ENCODE results near the gene TRAK1. TPM values are rescaled to one million over a fixed set of nuclear protein-coding genes. Genes with fewer than 3 reads are reported as not detected.
A peak's percentile ranks its signal among the peaks of the same experiment; 100 is the strongest.

TRAK1 gene
- total and polyA plus RNA-seq, 10 donors: 15.4 to 60.0 (median 47.8) TPM

GRCh38 chr3:42071904-42072812 is 19.0 kb upstream of the TRAK1 start:
- Histone ChIP-seq H3K36me3 (no peaks in the 10 kb centered on the region), H3K4me1 (peaks cover 42 to 79% (median 68%) of the 10 kb centered on the region in 6 donors), H3K9me3 (peaks cover 0 to 16% (median 2%) of the 10 kb centered on the region in 8 donors), H3K27ac (peak overlapping the region; percentile 61 to 85 (median 80)), H3K4me3 (peak overlapping the region in 5 of 8 donors; percentile 11 to 53 (median 15)), H3K27me3 (replicated peaks in 1 of 7) (no peaks in the 10 kb centered on the region)
- TF ChIP-seq POLR2A (IDR thresholded peaks at IDR 0.05): no peak
- TF ChIP-seq POLR2AphosphoS5 (IDR thresholded peaks at IDR 0.05): peak; percentile 56 to 81 (median 74)
- intact Hi-C loops (cut with DNase I; ENCODE audit: low total_unique reads): no loop called here
- DNase-seq: peak; percentile 85
- WGBS, 5 donors: 8 to 13% (median 9%) methylated on average over 17 of the region's 17 CpGs

DNA sequence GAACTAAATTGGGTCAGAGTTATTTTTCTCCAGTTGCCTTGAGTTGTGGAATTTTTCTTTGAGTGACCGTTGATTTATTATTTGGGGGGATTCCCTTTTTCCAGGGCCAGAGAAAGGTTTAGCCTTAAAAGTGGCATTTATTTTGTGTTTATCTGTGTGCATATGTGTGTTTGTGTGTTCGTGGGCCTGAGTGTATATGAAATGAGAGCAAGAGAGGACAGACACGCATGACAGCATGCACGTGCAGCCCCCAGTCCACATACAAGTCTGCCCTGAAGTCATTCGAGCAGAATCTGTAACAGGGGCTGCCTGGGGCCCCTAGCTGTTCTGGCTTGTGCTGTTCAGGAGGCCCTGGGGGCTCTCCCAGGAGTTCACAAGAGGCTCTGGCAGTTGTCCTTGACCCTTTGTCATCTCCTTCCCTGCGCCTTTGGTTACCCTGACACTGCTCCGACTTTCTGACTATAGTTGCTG is 18.3 kb upstream of the TRAK1 start:
- no peak for TF ChIP-seq POLR2A (IDR thresholded peaks at IDR 0.05)
- TF ChIP-seq, protein P1, sequence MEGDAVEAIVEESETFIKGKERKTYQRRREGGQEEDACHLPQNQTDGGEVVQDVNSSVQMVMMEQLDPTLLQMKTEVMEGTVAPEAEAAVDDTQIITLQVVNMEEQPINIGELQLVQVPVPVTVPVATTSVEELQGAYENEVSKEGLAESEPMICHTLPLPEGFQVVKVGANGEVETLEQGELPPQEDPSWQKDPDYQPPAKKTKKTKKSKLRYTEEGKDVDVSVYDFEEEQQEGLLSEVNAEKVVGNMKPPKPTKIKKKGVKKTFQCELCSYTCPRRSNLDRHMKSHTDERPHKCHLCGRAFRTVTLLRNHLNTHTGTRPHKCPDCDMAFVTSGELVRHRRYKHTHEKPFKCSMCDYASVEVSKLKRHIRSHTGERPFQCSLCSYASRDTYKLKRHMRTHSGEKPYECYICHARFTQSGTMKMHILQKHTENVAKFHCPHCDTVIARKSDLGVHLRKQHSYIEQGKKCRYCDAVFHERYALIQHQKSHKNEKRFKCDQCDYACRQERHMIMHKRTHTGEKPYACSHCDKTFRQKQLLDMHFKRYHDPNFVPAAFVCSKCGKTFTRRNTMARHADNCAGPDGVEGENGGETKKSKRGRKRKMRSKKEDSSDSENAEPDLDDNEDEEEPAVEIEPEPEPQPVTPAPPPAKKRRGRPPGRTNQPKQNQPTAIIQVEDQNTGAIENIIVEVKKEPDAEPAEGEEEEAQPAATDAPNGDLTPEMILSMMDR (IDR thresholded peaks at IDR 0.05 in 8 of 11, conservative IDR thresholded peaks at IDR 0.05 in 3 of 11): no peak
- no peak for TF ChIP-seq POLR2AphosphoS5 (IDR thresholded peaks at IDR 0.05)
- DNase-seq: no peak
- intact Hi-C loops (cut with DNase I; ENCODE audit: low total_unique reads): no loop called here
- Histone ChIP-seq H3K4me1 (peaks cover 37 to 72% (median 64%) of the 10 kb centered on the region in 6 donors), H3K27ac (peak overlapping the region; percentile 31 to 85 (median 80)), H3K9me3 (peaks cover 0 to 16% (median 2%) of the 10 kb centered on the region in 8 donors), H3K4me3 (peak overlapping the region in 3 of 8 donors; percentile 13 to 53 (median 15)), H3K27me3 (replicated peaks in 1 of 7) (no peaks in the 10 kb centered on the region), H3K36me3 (no peaks in the 10 kb centered on the region)
- 25 to 41% (median 32%) methylated on average over 7 of the region's 7 CpGs for WGBS, 5 donors

GRCh38 chr3:42077785-42078184 is 13.4 kb upstream of the TRAK1 start:
- Histone ChIP-seq H3K9me3 (peaks cover 0 to 16% (median 2%) of the 10 kb centered on the region in 8 donors), H3K4me3 (no peak overlapping the region), H3K27ac (peak overlapping the region in 1 of 8 donors; percentile 40), H3K27me3 (replicated peaks in 1 of 7) (no peaks in the 10 kb centered on the region), H3K4me1 (peaks cover 41 to 65% (median 58%) of the 10 kb centered on the region in 6 donors), H3K36me3 (no peaks in the 10 kb centered on the region)
- intact Hi-C loops (cut with DNase I; ENCODE audit: low total_unique reads): no loop called here
- peak; percentile 10 for DNase-seq
- TF ChIP-seq POLR2AphosphoS5 (IDR thresholded peaks at IDR 0.05) (no peak), POLR2A (IDR thresholded peaks at IDR 0.05) (no peak)
- TF ChIP-seq, protein P1 (IDR thresholded peaks at IDR 0.05 in 8 of 11, conservative IDR thresholded peaks at IDR 0.05 in 3 of 11): no peak
- 85 to 92% (median 90%) methylated on average over 5 of the region's 5 CpGs for WGBS, 5 donors

GRCh38 chr3:42078677-42079076 is 12.5 kb upstream of the TRAK1 start:
- TF ChIP-seq POLR2AphosphoS5 (IDR thresholded peaks at IDR 0.05): no peak
- no peak for TF ChIP-seq POLR2A (IDR thresholded peaks at IDR 0.05)
- TF ChIP-seq, protein P1 (IDR thresholded peaks at IDR 0.05 in 8 of 11, conservative IDR thresholded peaks at IDR 0.05 in 3 of 11): no peak
- peaks cover 0 to 16% (median 2%) of the 10 kb centered on the region in 8 donors for H3K9me3 ChIP-seq
- H3K4me1 ChIP-seq: peaks cover 34 to 65% (median 58%) of the 10 kb centered on the region in 6 donors
- H3K4me3 ChIP-seq: no peak overlapping the region
- no peaks in the 10 kb centered on the region for H3K27me3 ChIP-seq (replicated peaks in 1 of 7)
- H3K36me3 ChIP-seq: no peaks in the 10 kb centered on the region
- peak overlapping the region in 1 of 8 donors; percentile 77 for H3K27ac ChIP-seq
- 84 to 96% (median 90%) methylated on average over 3 of the region's 3 CpGs for WGBS, 5 donors
- DNase-seq: peak; percentile 12
- intact Hi-C loops (cut with DNase I; ENCODE audit: low total_unique reads): no loop called here
